HCT116 (cell line): ENCODE results near the gene ARVCF. TPM values are rescaled to one million over a fixed set of nuclear protein-coding genes. Genes with fewer than 3 reads are reported as not detected.

Experiments used
- ATAC-seq: fragments of 200-7000 bp; cut with Tn5 transposase; 2 replicates; pipeline ENCODE4 v1.9.1; 2020; ENCODE audit warnings: mild to moderate bottlenecking, moderate library complexity
- BruUV-seq: library from RNA; stranded (reverse); fragments of 400-500 nt; replicated peaks from 2 replicates; lab custom pipeline; 2021; lab: Mats Ljungman, UMichigan
- CTCF ChIA-PET: fragments of 300-600 bp; sonication (Branson Sonifier 250); formaldehyde crosslinking; loops from one replicate; lab custom pipeline; 2021; ENCODE audit warnings: antibody characterized with exemption; lab: Charles Lee
- POLR2A ChIA-PET: fragments of 300-600, 350-600 bp; sonication (Branson Sonifier 250); formaldehyde crosslinking; loops from one replicate; lab custom pipeline; 2021; ENCODE audit warnings: antibody characterized with exemption; lab: Charles Lee
- RAD21 ChIA-PET, 2 experiments: fragments of 300-600 bp; sonication (Branson Sonifier 250); formaldehyde crosslinking; loops; one replicate each; lab custom pipeline; 2023; ENCODE audit warnings: low total read pairs in 2 of 2; ENCODE audit not compliant: uncharacterized antibody in 2 of 2, unreplicated experiment in 2 of 2, low non-redundant PET in 1 of 2; lab: Charles Lee
- DNase-seq: peaks from one replicate; pipeline ENCODE4 v3.0.0-alpha.2; 2010; ENCODE audit warnings: low read depth, low spot score
- H2AFZ ChIP-seq: fragments of 200-600 bp; shearing (Covaris generic), sonication (generic); 2 replicates; pipeline ENCODE4 v1.6.1; 2017; ENCODE audit warnings: low read depth, mixed run types, mixed read lengths, antibody characterized with exemption, low read length; ENCODE audit not compliant: poor library complexity, severe bottlenecking
- H3K27ac ChIP-seq: 2 replicates; pipeline ENCODE4 v1.5.1; 2012; ENCODE audit warnings: low read depth, low read length
- H3K27me3 ChIP-seq: fragments of 200-600 bp; sonication (generic); 2 replicates; pipeline ENCODE4 v1.6.1; 2016; ENCODE audit warnings: mixed run types, low read length, mixed read lengths; ENCODE audit not compliant: insufficient read depth
- H3K36me3 ChIP-seq, 2 experiments: fragments of 200-500 bp in 1 of 2; fragments of 200-600 bp in 1 of 2; sonication (Bioruptor generic) in 1 of 2; sonication (generic) in 1 of 2; 2 replicates each; pipeline versions ENCODE4 v1.5.1 to v1.6.1; 2014 to 2016; ENCODE audit warnings: low read length in 2 of 2, inconsistent platforms in 1 of 2, mixed read lengths in 1 of 2, mixed run types in 1 of 2; ENCODE audit not compliant: insufficient read depth in 2 of 2, control insufficient read depth in 1 of 2
- H3K4me1 ChIP-seq, 2 experiments: fragments of 200-600 bp in 1 of 2; sonication (generic) in 1 of 2; 2 replicates each; pipeline versions ENCODE4 v1.5.1 to v1.6.1; 2012 to 2017; ENCODE audit warnings: low read length in 2 of 2, inconsistent platforms in 1 of 2, mild to moderate bottlenecking in 1 of 2, mixed read lengths in 1 of 2, mixed run types in 1 of 2, moderate library complexity in 1 of 2; ENCODE audit not compliant: insufficient read depth in 2 of 2, control insufficient read depth in 1 of 2
- H3K4me2 ChIP-seq: fragments of 200-600 bp; sonication (generic); 2 replicates; pipeline ENCODE4 v1.6.1; 2017; ENCODE audit warnings: mixed run types, low read length, mixed read lengths
- H3K4me3 ChIP-seq, 2 experiments: fragments of 200-600 bp in 1 of 2; sonication (generic) in 1 of 2; replicated peaks in 1 of 2; 2 replicates each; pipeline ENCODE4 v1.5.1; 2011 to 2016; ENCODE audit warnings: low read length in 2 of 2, control low read depth in 1 of 2, low read depth in 1 of 2, mild to moderate bottlenecking in 1 of 2, mixed read lengths in 1 of 2, mixed run types in 1 of 2
- H3K79me2 ChIP-seq: fragments of 200-600 bp; sonication (generic); 2 replicates; pipeline ENCODE4 v1.6.1; 2017; ENCODE audit warnings: mild to moderate bottlenecking, mixed run types, low read length, moderate library complexity, mixed read lengths; ENCODE audit not compliant: insufficient read depth
- H3K9ac ChIP-seq: fragments of 200-600 bp; sonication (generic); 2 replicates; pipeline ENCODE4 v1.6.1; 2016; ENCODE audit warnings: low read length, mixed read lengths
- H3K9me2 ChIP-seq: fragments of 200-600 bp; sonication (generic), shearing (Covaris generic); 2 replicates; pipeline ENCODE4 v1.6.1; 2017; ENCODE audit warnings: mixed run types, mild to moderate bottlenecking, moderate library complexity; ENCODE audit not compliant: insufficient read depth
- H3K9me3 ChIP-seq, 2 experiments: fragments of 200-500 bp in 1 of 2; fragments of 200-600 bp in 1 of 2; sonication (Bioruptor generic) in 1 of 2; sonication (generic) in 1 of 2; 2 replicates each; pipeline ENCODE4 v1.6.1; 2014 to 2017; ENCODE audit warnings: low read length in 2 of 2, mixed read lengths in 2 of 2, inconsistent platforms in 1 of 2, low read depth in 1 of 2, mild to moderate bottlenecking in 1 of 2, mixed run types in 1 of 2, moderate library complexity in 1 of 2; ENCODE audit not compliant: control insufficient read depth in 1 of 2, insufficient read depth in 1 of 2
- H4K20me1 ChIP-seq: fragments of 200-600 bp; sonication (generic), shearing (Covaris generic); 2 replicates; pipeline ENCODE4 v1.6.1; 2017; ENCODE audit warnings: mixed run types, mild to moderate bottlenecking, moderate library complexity; ENCODE audit not compliant: insufficient read depth
- EZH2 ChIP-seq: fragments of 200-600 bp; sonication (generic); IDR thresholded peaks from 2 replicates; pipeline ENCODE4 v1.6.1; 2017; ENCODE audit warnings: antibody characterized with exemption, mixed run types
- POLR2AphosphoS5 ChIP-seq: IDR thresholded peaks from 2 replicates; pipeline ENCODE4 v1.6.1; 2011; ENCODE audit warnings: mild to moderate bottlenecking, low read depth, low read length, moderate library complexity
- REST ChIP-seq: IDR thresholded peaks from 2 replicates; pipeline ENCODE4 v1.6.1; 2012; ENCODE audit warnings: low read depth
- ZBTB33 ChIP-seq: IDR thresholded peaks from 2 replicates; pipeline ENCODE4 v1.6.1; 2011; ENCODE audit warnings: mild to moderate bottlenecking, low read length, moderate library complexity; ENCODE audit not compliant: insufficient replicate concordance; ENCODE audit errors: extremely low read depth
- intact Hi-C: fragments of 100-400 bp; cut with micrococcal nuclease; formaldehyde crosslinking; loops from 2 replicates; pipeline ENCODE4 v1.10.0; 2022
- total RNA-seq: library from RNA; stranded (reverse); gene quantifications from one replicate; pipeline ENCODE4 v1.2.1, GENCODE V29; 2021; ENCODE audit not compliant: unreplicated experiment

Gene ARVCF
- total RNA-seq, 1 experiment from 2014 or later, result 42.8 TPM

- DNase-seq, result no peak
- peaks cover 3% of the 10 kb centered on the region; the same call in 1 of the 2 replicates for H3K79me2 ChIP-seq
- no TSS peak for BruUV-seq
- H3K9ac ChIP-seq, result no peak overlapping the region
- ATAC-seq, result no peak
- H3K4me1 ChIP-seq, result peaks cover 19 to 27% of the 10 kb centered on the region in 2 experiments
- H2AFZ ChIP-seq, result no peak overlapping the region
- H3K4me3 ChIP-seq, result no peak overlapping the region
- intact Hi-C loops, result no loop called here
- 0 out of 4 replicates have a peak, but pooled peaks cover 0 to under 1% of the 10 kb centered on the region in 2 experiments for H3K36me3 ChIP-seq
- H3K9me3 ChIP-seq, result no peaks in the 10 kb centered on the region
- no peaks in the 10 kb centered on the region for H4K20me1 ChIP-seq
- ChIA-PET CTCF (interaction anchor here (0.7 to 1.2 kb wide), 2 partner anchors 72 to 175 kb away, joined by 3 read pairs; no protein-coding TSS in a partner anchor), RAD21 (no interaction called here), POLR2A (no interaction called here)
- no peak overlapping the region for H3K27ac ChIP-seq
- TF ChIP-seq ZBTB33 (no peak), POLR2AphosphoS5 (peak; percentile 23; the same call in 1 of the 2 replicates), REST (no peak), EZH2 (no peak)
- no peaks in the 10 kb centered on the region for H3K27me3 ChIP-seq
- no peak overlapping the region for H3K4me2 ChIP-seq
- no peaks in the 10 kb centered on the region for H3K9me2 ChIP-seq
Observed at GRCh38 chr22:19955241-19956128, 61.1 kb downstream of the ARVCF start.
